Central memory CD8-positive, alpha-beta T cell (primary cell): ENCODE results near the gene ANO1.

ENCODE experiments used
- ATAC-seq: fragments of 150-1000 bp; cut with Tn5 transposase; replicated peaks from 2 replicates; pipeline ENCODE4 v1.10.0; 2022; ENCODE audit warnings: mild to moderate bottlenecking, moderate FRiP score, moderate number of reproducible peaks; ENCODE audit not compliant: poor library complexity, severe bottlenecking; ENCODE audit errors: extremely low read depth
- DNase-seq, 2 donors: peaks; one replicate each; pipeline ENCODE4 v3.0.0; 2021; ENCODE audit warnings: low spot score in 2 of 2
- H3K27ac Mint-ChIP-seq: one replicate; pipeline ENCODE4 v1.8.0; 2022; ENCODE audit warnings: low read depth, mild to moderate bottlenecking, moderate library complexity, mixed read lengths
- H3K27me3 Mint-ChIP-seq: one replicate; pipeline ENCODE4 v1.8.0; 2022; ENCODE audit warnings: mixed read lengths
- H3K36me3 Mint-ChIP-seq: one replicate; pipeline ENCODE4 v1.8.0; 2022; ENCODE audit warnings: mild to moderate bottlenecking, moderate library complexity, mixed read lengths; ENCODE audit not compliant: insufficient read depth
- H3K4me1 Mint-ChIP-seq: one replicate; pipeline ENCODE4 v1.8.0; 2022; ENCODE audit warnings: mixed read lengths
- H3K4me3 Mint-ChIP-seq: one replicate; pipeline ENCODE4 v1.8.0; 2022; ENCODE audit warnings: mild to moderate bottlenecking, moderate library complexity, mixed read lengths
- H3K9me3 Mint-ChIP-seq: one replicate; pipeline ENCODE4 v1.8.0; 2022; ENCODE audit warnings: mixed read lengths

The ANO1 gene

GRCh38 chr11:70068950-70069349, 9.2 kb upstream of the ANO1 start:
- H3K4me1 Mint-ChIP-seq: peaks cover 5% of the 10 kb centered on the region
- H3K36me3 Mint-ChIP-seq: no peaks in the 10 kb centered on the region
- H3K9me3 Mint-ChIP-seq: no peaks in the 10 kb centered on the region
- peaks cover 92% of the 10 kb centered on the region for H3K27me3 Mint-ChIP-seq
- H3K4me3 Mint-ChIP-seq: no peak overlapping the region
- ATAC-seq (no peak), DNase-seq (no peak)
- no peak overlapping the region for H3K27ac Mint-ChIP-seq

- no peak for ATAC-seq
- Mint-ChIP-seq H3K27me3 (peaks cover 92% of the 10 kb centered on the region), H3K9me3 (no peaks in the 10 kb centered on the region), H3K36me3 (no peaks in the 10 kb centered on the region), H3K4me1 (peaks cover 4% of the 10 kb centered on the region), H3K4me3 (no peak overlapping the region), H3K27ac (no peak overlapping the region)
- DNase-seq: no peak
Measured at GRCh38 chr11:70070706-70071105, 7.4 kb upstream of the ANO1 start.

DNA sequence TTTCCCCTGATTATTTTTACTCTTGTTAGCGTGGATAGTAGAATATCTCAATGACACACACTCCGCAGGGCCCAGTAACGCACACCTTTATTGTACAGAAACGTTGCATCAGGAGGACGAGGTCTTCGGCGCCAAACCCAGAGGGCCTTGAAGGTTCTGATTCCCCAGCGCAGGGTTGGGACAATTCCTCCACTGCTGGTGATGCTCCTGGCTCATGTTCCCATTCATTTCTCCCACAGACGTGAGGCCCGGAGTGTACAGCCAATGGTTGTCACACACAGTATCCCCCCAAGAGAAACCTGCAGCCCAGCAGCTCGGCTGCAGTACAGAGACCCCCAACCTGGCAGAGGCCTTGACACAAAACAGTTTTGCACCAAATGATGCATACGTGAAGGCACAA, 6.1 kb upstream of the ANO1 start:
- ATAC-seq: no peak
- Mint-ChIP-seq H3K9me3 (no peaks in the 10 kb centered on the region), H3K36me3 (no peaks in the 10 kb centered on the region), H3K4me3 (no peak overlapping the region), H3K27me3 (peaks cover 98% of the 10 kb centered on the region), H3K27ac (no peak overlapping the region), H3K4me1 (no peaks in the 10 kb centered on the region)
- no peak for DNase-seq

DNA sequence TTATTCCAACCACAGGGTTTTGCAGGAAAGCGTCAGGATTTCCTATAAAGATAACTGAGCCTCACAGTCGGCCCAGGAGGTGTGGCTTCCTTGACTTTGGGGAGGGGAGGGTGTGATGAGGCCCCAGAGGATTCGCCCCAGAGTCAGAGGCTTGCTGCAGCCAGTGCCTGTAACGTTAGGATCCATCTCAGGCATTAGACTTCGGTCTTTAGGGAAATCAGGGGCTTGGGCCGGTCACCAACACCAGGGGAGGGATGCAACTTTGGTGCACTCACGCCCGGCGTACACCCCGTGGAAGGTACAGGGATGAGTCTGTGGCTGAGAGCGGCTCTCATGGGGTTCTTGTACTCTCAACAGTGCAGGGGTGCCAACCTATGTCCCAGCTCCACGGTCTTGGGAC, 5.7 kb upstream of the ANO1 start:
- DNase-seq: no peak
- Mint-ChIP-seq H3K4me3 (no peak overlapping the region), H3K9me3 (no peaks in the 10 kb centered on the region), H3K4me1 (no peaks in the 10 kb centered on the region), H3K27me3 (peaks cover 99% of the 10 kb centered on the region), H3K27ac (no peak overlapping the region), H3K36me3 (no peaks in the 10 kb centered on the region)
- no peak for ATAC-seq

DNA sequence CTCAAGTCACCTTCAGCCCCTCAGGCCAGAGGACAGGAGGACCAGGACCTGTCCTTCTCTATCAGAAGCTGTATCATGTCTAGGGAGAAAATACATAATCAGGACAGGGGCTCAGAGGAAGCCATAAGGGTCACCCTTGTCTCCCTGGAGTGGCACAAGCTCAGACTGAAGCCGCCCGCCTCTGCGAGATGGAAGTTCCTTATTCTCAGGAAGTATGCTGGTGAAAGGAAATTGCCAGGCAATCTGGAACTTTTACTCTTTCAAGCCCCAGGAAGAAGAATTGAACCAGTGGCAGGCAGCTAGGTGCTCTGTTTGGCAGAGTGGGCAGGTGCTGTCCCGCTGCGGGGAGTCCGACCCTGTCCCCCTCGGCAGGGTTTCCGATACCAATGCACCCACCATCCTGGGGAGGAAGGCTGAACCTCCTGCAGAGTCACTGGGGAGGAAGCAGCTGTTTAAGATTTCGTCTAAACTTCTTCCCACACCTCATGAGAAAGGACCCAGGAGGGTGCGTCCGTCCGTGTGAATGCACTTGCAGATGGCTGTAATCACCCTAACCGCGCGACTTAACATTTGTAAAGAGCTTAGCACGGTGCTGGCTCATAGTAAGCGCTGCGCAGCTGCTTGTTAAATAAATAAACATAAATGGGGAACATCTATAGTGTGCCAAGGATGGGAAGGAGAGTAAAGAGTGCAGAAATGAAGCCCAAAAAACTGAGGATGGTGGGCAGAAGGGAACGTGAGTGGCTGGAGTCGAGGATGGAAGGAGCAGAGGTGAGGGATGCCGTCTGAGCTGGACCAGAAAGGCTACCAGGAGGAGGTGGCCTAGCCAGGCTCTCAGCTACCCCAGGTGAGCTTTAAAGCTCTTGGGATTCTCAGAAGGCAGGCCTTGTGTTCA, 5.0 kb upstream of the ANO1 start:
- no peaks in the 10 kb centered on the region for H3K9me3 Mint-ChIP-seq
- peaks cover 95% of the 10 kb centered on the region for H3K27me3 Mint-ChIP-seq
- H3K4me3 Mint-ChIP-seq: no peak overlapping the region
- DNase-seq (no peak), ATAC-seq (no peak)
- no peaks in the 10 kb centered on the region for H3K4me1 Mint-ChIP-seq
- H3K36me3 Mint-ChIP-seq: no peaks in the 10 kb centered on the region
- no peak overlapping the region for H3K27ac Mint-ChIP-seq

DNA sequence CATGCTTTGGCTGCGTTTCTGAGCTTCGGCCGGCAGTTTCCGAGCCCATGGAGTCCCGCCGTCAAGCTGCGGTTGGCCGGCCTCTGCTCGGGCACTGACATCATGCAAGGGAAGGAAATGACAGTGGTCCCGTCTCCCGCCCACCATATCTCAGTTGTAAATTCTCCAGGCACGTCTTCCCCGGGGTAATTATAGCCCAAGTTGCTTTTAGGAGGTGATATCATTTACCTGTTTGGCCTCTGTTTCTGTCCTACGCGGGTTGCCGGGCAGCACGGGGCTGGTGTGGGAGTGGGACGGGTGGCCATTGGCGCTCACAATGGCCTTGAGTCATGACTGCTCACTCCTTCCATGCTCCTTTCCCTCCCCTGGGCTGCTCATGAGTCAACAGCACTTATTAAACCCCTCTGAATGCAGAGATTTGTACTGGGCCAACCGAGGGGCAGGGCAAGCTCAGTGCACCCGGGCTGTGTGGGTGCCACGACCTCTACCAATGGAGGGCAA, 4.2 kb upstream of the ANO1 start:
- no peak overlapping the region for H3K4me3 Mint-ChIP-seq
- ATAC-seq: no peak

DNA sequence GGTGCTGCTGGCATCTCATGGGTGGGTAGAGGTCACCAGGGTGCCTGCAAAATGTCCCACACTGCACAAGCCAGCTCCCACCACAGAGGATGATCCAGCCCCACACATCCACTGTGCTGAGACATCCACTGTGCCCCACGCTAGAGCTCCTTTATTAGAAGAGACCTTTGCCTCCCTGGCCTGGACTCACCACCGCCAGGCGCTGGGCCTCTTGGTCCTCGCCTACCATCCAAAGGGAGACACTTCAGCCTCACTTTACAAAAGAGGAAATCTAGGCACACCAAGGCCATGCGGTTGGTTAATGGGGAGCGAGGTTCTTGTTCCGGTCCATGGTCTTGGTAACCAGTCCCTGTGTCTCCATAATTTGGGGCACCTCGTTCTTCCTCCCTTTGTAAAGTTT, 3.4 kb upstream of the ANO1 start:
- peaks cover 84% of the 10 kb centered on the region for H3K27me3 Mint-ChIP-seq
- H3K4me1 Mint-ChIP-seq: no peaks in the 10 kb centered on the region
- H3K36me3 Mint-ChIP-seq: no peaks in the 10 kb centered on the region
- H3K4me3 Mint-ChIP-seq: no peak overlapping the region
- DNase-seq (no peak), ATAC-seq (no peak)
- no peaks in the 10 kb centered on the region for H3K9me3 Mint-ChIP-seq
- H3K27ac Mint-ChIP-seq: no peak overlapping the region

More for the DNA sequence above, 4.2 kb upstream of the ANO1 start:
- no peak for DNase-seq
- H3K36me3 Mint-ChIP-seq: no peaks in the 10 kb centered on the region
- no peaks in the 10 kb centered on the region for H3K9me3 Mint-ChIP-seq
- peaks cover 87% of the 10 kb centered on the region for H3K27me3 Mint-ChIP-seq
- no peaks in the 10 kb centered on the region for H3K4me1 Mint-ChIP-seq
- H3K27ac Mint-ChIP-seq: no peak overlapping the region

GRCh38 chr11:70075836-70076235, 2.3 kb upstream of the ANO1 start:
- no peaks in the 10 kb centered on the region for H3K4me1 Mint-ChIP-seq
- H3K27ac Mint-ChIP-seq: no peak overlapping the region
- DNase-seq (no peak), ATAC-seq (no peak)
- no peaks in the 10 kb centered on the region for H3K9me3 Mint-ChIP-seq
- no peak overlapping the region for H3K4me3 Mint-ChIP-seq
- H3K27me3 Mint-ChIP-seq: peaks cover 78% of the 10 kb centered on the region
- H3K36me3 Mint-ChIP-seq: no peaks in the 10 kb centered on the region

DNA sequence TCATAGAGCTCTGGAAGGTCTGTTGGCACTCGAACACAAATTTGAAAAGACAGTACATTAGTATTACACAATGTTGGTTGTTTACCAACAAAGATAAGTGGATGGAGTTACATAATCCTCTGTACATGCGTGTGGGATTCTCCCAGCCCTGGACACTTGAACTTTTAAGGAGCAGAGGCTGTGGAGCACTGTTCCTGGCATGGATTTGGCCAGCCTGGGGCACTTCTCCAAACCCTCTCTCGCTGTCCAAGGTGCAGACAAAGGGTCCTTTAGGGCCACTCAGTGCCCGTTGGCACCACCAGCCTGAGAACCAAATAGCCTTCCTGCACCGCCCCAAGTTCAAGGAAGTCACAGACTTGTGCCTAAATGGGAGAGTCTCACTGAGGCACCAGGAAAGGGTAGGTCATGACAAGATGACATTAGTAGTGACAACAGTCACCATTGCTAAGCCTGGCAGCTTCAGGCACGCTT, 1.6 kb upstream of the ANO1 start:
- Mint-ChIP-seq H3K9me3 (no peaks in the 10 kb centered on the region), H3K4me1 (no peaks in the 10 kb centered on the region), H3K27me3 (peaks cover 71% of the 10 kb centered on the region), H3K4me3 (no peak overlapping the region), H3K36me3 (no peaks in the 10 kb centered on the region), H3K27ac (no peak overlapping the region)
- no peak for DNase-seq
- ATAC-seq: no peak

- no peaks in the 10 kb centered on the region for H3K9me3 Mint-ChIP-seq
- H3K27ac Mint-ChIP-seq: no peak overlapping the region
- peaks cover 60% of the 10 kb centered on the region for H3K27me3 Mint-ChIP-seq
- no peak overlapping the region for H3K4me3 Mint-ChIP-seq
- no peaks in the 10 kb centered on the region for H3K36me3 Mint-ChIP-seq
- DNase-seq (no peak), ATAC-seq (no peak)
- H3K4me1 Mint-ChIP-seq: no peaks in the 10 kb centered on the region
Measured at GRCh38 chr11:70077411-70078094, 564 bp upstream of the ANO1 start.

DNA sequence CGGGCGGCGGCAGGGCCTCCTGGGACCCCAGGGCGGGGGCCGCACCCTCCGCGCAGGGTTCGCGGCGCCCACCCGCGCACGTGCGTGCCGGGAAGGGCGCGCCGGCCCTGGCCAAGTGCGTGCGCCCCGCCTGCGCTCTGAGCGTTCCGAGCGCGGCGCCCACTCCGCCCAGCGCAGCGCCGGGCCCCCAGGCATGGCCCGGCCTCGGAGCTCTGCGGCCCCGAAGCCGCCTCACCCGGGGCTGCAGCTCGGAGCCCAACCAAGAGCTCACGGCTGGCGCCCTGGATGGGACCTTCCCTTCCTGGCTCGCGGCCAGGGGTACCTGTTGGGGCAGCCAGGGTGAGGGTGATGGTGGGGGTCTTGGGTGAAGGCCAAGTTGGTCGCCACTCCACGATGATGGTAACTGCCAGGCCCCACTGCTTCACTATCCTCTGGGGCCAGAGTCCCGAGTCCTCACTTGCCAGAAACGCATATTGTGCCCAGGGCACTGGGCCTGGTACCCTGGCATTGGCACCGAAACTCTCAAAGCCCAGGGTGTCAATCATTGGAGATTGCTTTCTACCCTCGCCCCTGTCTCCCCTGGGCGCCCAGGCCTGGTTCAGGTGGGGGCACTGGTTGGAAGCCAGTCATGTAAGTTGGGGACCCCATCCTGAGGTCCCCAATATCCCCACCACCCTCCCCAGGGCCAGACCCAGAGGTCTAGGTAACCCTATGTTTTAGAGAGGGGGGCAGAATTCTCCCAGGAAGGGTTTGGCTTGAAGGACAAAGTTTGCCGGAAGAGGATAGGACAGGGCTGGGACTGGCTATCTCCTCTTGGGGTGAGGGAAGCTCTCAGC, 882 bp downstream of the ANO1 start:
- H3K27me3 Mint-ChIP-seq: peaks cover 46% of the 10 kb centered on the region
- H3K27ac Mint-ChIP-seq: no peak overlapping the region
- no peaks in the 10 kb centered on the region for H3K9me3 Mint-ChIP-seq
- no peak for ATAC-seq
- no peaks in the 10 kb centered on the region for H3K36me3 Mint-ChIP-seq
- no peak overlapping the region for H3K4me3 Mint-ChIP-seq
- no peaks in the 10 kb centered on the region for H3K4me1 Mint-ChIP-seq
- DNase-seq: no peak

DNA sequence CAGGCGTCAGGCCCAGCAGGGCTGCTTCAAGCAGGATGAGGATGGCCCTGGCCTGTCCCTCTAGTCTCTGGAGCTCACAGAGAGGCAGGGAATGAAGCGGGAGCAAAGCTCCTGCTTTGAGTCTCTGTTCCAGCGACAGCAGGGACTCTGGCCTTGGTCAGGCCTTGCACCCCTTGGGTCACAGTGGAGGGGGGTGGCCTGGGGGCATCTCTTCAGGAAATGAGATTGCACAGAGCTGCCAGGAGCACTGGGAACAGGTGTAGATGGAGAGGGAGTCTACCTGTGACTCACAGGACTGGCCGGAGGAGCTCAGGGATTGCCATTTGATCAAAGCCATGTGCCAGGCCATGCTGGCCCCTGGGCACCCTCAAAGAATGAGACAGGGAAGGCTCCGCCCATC, 1.6 kb downstream of the ANO1 start:
- H3K9me3 Mint-ChIP-seq: no peaks in the 10 kb centered on the region
- peaks cover 39% of the 10 kb centered on the region for H3K27me3 Mint-ChIP-seq
- H3K36me3 Mint-ChIP-seq: no peaks in the 10 kb centered on the region
- ATAC-seq: no peak
- H3K4me1 Mint-ChIP-seq: no peaks in the 10 kb centered on the region
- no peak overlapping the region for H3K4me3 Mint-ChIP-seq
- no peak overlapping the region for H3K27ac Mint-ChIP-seq
- DNase-seq: no peak
